NB4 (cell line): ENCODE measurements around the gene RRP12.

ENCODE experiments used
- DNase-seq: peaks from one replicate; pipeline ENCODE4 v3.0.0; 2010; ENCODE audit warnings: low read depth
- H3K4me3 ChIP-seq: one replicate; pipeline ENCODE4 v1.5.1; 2011; ENCODE audit warnings: mild to moderate bottlenecking, low read depth, low read length, moderate library complexity
- CTCF ChIP-seq: IDR thresholded peaks from one replicate; pipeline ENCODE4 v1.5.1; 2012; ENCODE audit warnings: low read depth, low read length
- MAX ChIP-seq: IDR thresholded peaks from 2 replicates; pipeline ENCODE4 v1.6.1; 2011; ENCODE audit warnings: low read depth, low read length
- MYC ChIP-seq: IDR thresholded peaks from 2 replicates; pipeline ENCODE4 v1.6.1; 2011; ENCODE audit warnings: low read depth, low read length
- POLR2A ChIP-seq: IDR thresholded peaks from 2 replicates; pipeline ENCODE4 v1.6.1; 2011; ENCODE audit warnings: mild to moderate bottlenecking; ENCODE audit not compliant: insufficient read length; ENCODE audit errors: extremely low read depth

RRP12 gene

GRCh38 chr10:97400665-97401454 is at the start of gene RRP12:
Gene RRP12 (minus strand): TSS chr10:97401340. CDS start chr10:97401231, 109 bp downstream.
- DNase-seq: peak; percentile 98
- peak within 1 kb of the TSS; percentile 82 for H3K4me3 ChIP-seq
- peak; percentile 98 for TF ChIP-seq MYC
- peak; percentile 56 for TF ChIP-seq POLR2A
- peak; percentile 100 for TF ChIP-seq MAX
- no peak for TF ChIP-seq CTCF

GRCh38 chr10:97450828-97451227 is 49.7 kb upstream of the RRP12 start:
- TF ChIP-seq MYC: no peak
- TF ChIP-seq CTCF: no peak
- TF ChIP-seq MAX: no peak

GRCh38 chr10:97445722-97446639 is 44.8 kb upstream of the RRP12 start, which contains the start of the genes EXOSC1 and ZDHHC16:
Gene EXOSC1 (minus strand): TSS chr10:97446006. CDS start chr10:97445985, 21 bp downstream.
Gene ZDHHC16 (plus strand): TSS chr10:97446175. CDS start chr10:97451676, 5,501 bp downstream.
- peak; percentile 98 for DNase-seq
- peak within 1 kb of the TSS; percentile 91 for H3K4me3 ChIP-seq
- peak; percentile 83 for TF ChIP-seq POLR2A
- peak; percentile 88 for TF ChIP-seq MYC
- TF ChIP-seq CTCF: no peak
- TF ChIP-seq MAX: peak; percentile 99

More at GRCh38 chr10:97450828-97451227, 49.7 kb upstream of the RRP12 start:
- no peak for DNase-seq
- H3K4me3 ChIP-seq: no peak overlapping the region

GRCh38 chr10:97445357-97445721 is 44.2 kb upstream of the RRP12 start:
- TF ChIP-seq MYC: no peak
- TF ChIP-seq MAX: no peak
- no peak for TF ChIP-seq POLR2A
- TF ChIP-seq CTCF: no peak
- peak overlapping the region; percentile 91 for H3K4me3 ChIP-seq
- no peak for DNase-seq

- TF ChIP-seq MAX (no peak), MYC (no peak), POLR2A (no peak), CTCF (no peak)
- no peak overlapping the region for H3K4me3 ChIP-seq
- DNase-seq: no peak
Observed at GRCh38 chr10:97444212-97444611, 43.1 kb upstream of the RRP12 start.
